Stimulated activated CD4-positive, alpha-beta T cell treated with anti-CD3 and anti-CD28 coated beads, Interleukin-1b, Interleukin-23, amount 100 ng/mL, for 4 hours (primary cell): ENCODE results near the gene RARRES1.

Source experiments
- DNase-seq, 2 donors: peaks; one replicate each; pipeline ENCODE4 v3.0.0-alpha.2; 2020; ENCODE audit warnings: low read depth in 2 of 2

The RARRES1 gene

GRCh38 chr3:158731938-158732855, at the start of gene RARRES1:
Gene RARRES1 (minus strand): TSS chr3:158732457. CDS start chr3:158732415, 42 bp downstream.
- DNase-seq = peak in 1 of 2 donors; percentile 18

GRCh38 chr3:158781849-158782248, 49.6 kb upstream of the RARRES1 start:
- no peak for DNase-seq

- DNase-seq = no peak
Observed at GRCh38 chr3:158781191-158781590, 48.9 kb upstream of the RARRES1 start.

GRCh38 chr3:158780766-158781165, 48.5 kb upstream of the RARRES1 start:
- no peak for DNase-seq

- no peak for DNase-seq
Observed at GRCh38 chr3:158777161-158777873, 45.1 kb upstream of the RARRES1 start.

GRCh38 chr3:158776531-158776930, 44.3 kb upstream of the RARRES1 start:
- DNase-seq = no peak

GRCh38 chr3:158775426-158776410, 43.5 kb upstream of the RARRES1 start:
- no peak for DNase-seq

- DNase-seq = no peak
Observed at GRCh38 chr3:158774965-158775364, 42.7 kb upstream of the RARRES1 start.

- DNase-seq = no peak
Observed at GRCh38 chr3:158773845-158774830, 41.9 kb upstream of the RARRES1 start.

GRCh38 chr3:158773166-158773565, 40.9 kb upstream of the RARRES1 start:
- DNase-seq = no peak

- DNase-seq = no peak
Observed at GRCh38 chr3:158771982-158772381, 39.7 kb upstream of the RARRES1 start.

GRCh38 chr3:158771577-158771976, 39.3 kb upstream of the RARRES1 start:
- DNase-seq = no peak

GRCh38 chr3:158770741-158771350, 38.6 kb upstream of the RARRES1 start:
- no peak for DNase-seq

GRCh38 chr3:158769952-158770740, 37.9 kb upstream of the RARRES1 start:
- no peak for DNase-seq

- no peak for DNase-seq
Observed at GRCh38 chr3:158769549-158769948, 37.3 kb upstream of the RARRES1 start.

GRCh38 chr3:158768881-158769543, 36.8 kb upstream of the RARRES1 start:
- no peak for DNase-seq

GRCh38 chr3:158768361-158768787, 36.1 kb upstream of the RARRES1 start:
- no peak for DNase-seq

- DNase-seq = no peak
Observed at GRCh38 chr3:158766364-158766763, 34.1 kb upstream of the RARRES1 start.
